ENCODE measurements around the gene FAM180B.
"Not testable (repeated sequence)": the region's sequence is repeated elsewhere in the genome, so short reads cannot be mapped to it uniquely, and the experiment has no call there.

Gene FAM180B, protein sequence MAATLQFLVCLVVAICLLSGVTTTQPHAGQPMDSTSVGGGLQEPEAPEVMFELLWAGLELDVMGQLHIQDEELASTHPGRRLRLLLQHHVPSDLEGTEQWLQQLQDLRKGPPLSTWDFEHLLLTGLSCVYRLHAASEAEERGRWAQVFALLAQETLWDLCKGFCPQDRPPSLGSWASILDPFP

GRCh38 chr11:47586098-47586855 is at the start of gene FAM180B:
Gene FAM180B, plus strand, starts transcription at chr11:47586678. Its CDS starts 91 bp downstream, at chr11:47586769.
- no peak for DNase-seq

- DNase-seq: no peak
Observed at GRCh38 chr11:47536915-47537314, 49.6 kb upstream of the FAM180B start.

DNA sequence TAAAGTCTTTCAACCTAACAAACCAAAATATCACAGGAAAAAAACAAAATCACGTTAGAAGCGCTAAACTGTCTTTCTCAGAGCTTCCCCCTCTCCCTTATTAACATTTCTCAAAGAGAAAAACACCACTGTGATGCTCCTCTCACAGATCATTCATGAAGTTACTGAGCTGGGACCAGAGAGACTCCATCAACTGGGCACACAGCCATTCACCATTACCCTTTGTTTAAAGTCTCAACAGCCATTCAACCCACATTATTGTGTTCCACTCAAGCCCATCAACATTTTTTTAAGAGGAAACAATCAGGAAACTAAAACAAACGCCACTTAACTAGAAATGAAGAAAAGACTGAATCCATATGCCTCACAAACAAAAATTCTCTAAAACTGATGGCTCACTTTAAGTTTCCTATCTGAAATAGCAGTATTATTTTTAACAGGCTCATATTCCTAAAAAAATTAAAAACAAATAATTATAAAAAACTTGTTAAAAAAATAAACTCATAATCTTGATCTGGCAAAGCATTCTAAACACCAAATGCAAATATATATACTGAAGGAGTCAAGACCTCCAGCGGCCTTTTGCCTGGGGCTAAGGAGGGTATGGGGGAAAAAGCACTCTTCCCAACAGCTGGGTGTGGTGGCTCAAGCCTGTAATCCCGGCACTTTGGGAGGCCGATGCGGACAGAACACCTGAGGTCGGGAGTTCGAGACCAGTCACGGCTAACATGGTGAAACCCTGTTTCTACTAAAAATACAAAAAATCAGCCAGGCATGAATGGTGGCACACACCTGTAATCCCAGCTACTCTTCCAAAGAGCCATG is 47.5 kb upstream of the FAM180B start:
- no peak for DNase-seq

DNA sequence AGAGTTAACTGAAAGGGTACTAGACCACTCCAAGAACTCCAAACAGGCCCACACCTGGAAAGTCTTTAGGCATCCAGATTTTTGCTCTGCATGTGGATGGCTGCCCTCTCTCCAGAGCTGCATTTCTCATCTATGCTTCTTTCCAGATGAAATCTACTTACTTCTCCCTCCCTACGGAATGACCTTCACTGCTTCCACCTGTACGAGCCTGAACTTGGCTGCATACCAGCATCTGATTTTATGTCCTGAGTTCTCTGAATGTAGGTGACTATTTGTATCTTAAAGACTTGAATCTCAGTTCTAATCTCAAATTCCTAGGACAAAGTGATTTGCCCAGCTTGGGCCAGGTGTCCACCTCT is 46.8 kb upstream of the FAM180B start:
- no peak for DNase-seq

GRCh38 chr11:47541070-47541469 is 45.4 kb upstream of the FAM180B start:
- no peak for DNase-seq

- no peak for DNase-seq
Observed at GRCh38 chr11:47545298-47545697, 41.2 kb upstream of the FAM180B start.

DNA sequence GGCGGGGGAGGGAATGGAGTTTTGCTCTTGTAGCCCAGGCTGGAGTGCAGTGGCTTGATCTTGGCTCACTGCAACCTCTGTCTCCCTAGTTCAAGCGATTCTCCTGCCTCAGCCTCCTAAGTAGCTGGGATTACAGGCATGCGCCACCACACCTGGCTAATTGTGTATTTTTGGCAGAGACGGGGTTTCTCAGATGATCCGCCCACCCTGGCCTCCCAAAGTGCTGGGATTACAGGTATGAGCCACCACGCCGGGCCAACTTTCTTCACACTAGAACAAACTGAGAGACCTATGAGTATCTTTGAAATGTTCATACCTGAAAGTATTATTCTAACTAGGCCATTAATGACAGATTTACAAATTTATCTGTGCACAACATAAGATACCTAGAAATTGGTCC is 40.2 kb upstream of the FAM180B start:
- DNase-seq: not testable (repeated sequence)

DNA sequence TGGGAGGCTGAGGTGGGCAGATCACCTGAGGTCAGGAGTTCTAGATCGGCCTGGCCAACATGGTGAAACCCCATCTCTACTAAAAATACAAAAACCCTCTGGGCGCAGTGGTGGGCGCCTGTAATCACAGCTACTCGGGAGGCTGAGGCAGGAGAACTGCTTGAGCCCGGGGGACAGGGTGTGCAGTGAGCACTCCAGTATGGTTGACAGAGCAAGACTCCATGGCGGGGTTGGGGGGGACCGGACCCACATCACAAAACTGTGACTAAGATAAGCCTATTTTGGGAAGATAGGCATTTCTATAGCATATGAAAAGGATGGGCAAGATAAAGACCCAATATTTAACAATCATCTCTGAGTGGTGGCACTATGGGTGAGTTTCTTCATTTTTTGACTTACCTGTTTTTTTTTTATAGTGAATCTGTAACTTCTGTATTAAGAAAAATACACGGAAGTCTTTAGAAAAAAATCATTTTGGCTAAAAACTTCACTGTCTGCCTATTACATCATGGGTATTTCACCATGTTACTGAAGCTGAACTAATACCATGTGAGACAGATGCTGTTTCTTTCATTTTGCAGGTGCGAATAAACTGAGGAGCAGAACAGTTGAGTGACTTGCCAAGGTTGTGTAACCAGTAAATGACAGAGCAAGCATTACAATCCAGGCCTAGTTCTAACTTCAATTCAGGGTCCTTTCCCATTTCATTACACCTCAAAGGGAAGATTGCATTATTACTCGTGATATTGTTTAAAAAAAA is 36.0 kb upstream of the FAM180B start:
- no peak for DNase-seq

- no peak for DNase-seq
Observed at GRCh38 chr11:47551086-47551485, 35.4 kb upstream of the FAM180B start.

GRCh38 chr11:47552056-47552565 is 34.4 kb upstream of the FAM180B start:
- no peak for DNase-seq

DNA sequence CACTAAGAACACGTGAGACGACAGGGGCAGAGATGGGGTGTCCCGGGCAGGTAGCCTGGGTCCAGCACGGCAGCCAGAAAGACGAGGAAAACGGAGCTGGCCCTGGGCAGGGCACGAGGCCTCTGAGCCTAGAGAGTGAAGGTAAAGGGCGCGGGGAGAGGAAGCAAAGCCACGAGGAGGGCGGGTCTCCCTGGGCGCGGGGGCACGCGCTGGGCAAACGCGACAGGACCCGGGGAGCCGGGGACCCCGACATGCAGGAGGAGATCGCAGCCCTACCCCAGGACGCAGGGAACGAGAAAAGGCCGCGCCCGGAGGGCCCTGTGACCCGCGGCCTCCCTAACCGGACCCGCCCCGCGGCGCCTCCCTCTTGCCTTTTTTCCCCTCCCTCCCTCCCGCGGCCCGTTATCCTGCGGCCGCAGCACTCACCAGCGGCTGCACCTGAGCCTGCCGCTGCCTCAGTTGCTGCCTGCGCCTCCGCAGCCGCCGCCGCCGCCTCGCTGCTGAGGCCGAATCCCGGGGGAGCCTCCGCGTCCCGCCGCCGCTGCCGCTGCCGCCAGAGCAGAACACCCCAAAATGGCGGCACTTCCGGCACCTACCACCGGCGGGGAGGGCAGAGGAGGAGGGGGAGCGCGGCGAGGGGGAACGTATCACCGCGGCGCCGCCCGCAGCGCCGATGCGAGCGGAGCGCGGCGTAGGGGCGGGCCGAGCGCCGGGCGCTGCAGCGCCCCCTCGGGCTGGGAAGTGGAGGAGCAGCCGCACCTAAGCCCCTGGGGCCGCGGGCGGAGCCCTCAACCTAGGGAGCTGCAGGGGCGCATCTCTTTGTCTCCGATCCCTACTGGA is 33.7 kb upstream of the FAM180B start, which contains the start of gene CELF1:
TSS of gene CELF1 (minus strand) at position 567 of the 840 bp plus-strand sequence. CDS start 53,609 bp downstream, outside the sequence.
- DNase-seq: peak; percentile 88

GRCh38 chr11:47553406-47553743 is 33.1 kb upstream of the FAM180B start:
- no peak for DNase-seq

GRCh38 chr11:47557004-47557403 is 29.5 kb upstream of the FAM180B start:
- not testable (repeated sequence) for DNase-seq

- no peak for DNase-seq
Observed at GRCh38 chr11:47558695-47559094, 27.8 kb upstream of the FAM180B start.

- DNase-seq: no peak
Observed at GRCh38 chr11:47560426-47560825, 26.1 kb upstream of the FAM180B start.

GRCh38 chr11:47562393-47562792 is 24.1 kb upstream of the FAM180B start:
- DNase-seq: not testable (repeated sequence)

DNA sequence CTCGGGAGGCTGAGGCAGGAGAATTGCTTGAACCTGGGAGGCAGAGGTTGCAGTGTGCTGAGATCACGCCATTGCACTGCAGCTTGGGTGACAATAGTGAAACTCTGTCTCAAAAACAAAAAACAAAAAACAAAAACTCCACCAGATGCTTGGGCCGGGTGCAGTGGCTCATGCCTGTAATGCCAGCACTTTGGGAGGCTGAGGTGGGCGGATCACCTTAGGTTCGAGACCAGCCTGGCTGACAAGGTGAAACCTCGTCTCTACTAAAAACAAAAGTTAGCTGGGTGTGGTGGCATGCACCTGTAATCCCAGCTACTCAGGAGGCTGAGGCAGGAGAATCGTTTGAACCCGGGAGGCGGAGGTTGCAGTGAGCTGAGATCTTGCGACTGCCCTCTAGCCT is 22.1 kb upstream of the FAM180B start:
- not testable (repeated sequence) for DNase-seq

GRCh38 chr11:47564933-47565339 is 21.5 kb upstream of the FAM180B start:
- DNase-seq: no peak

DNA sequence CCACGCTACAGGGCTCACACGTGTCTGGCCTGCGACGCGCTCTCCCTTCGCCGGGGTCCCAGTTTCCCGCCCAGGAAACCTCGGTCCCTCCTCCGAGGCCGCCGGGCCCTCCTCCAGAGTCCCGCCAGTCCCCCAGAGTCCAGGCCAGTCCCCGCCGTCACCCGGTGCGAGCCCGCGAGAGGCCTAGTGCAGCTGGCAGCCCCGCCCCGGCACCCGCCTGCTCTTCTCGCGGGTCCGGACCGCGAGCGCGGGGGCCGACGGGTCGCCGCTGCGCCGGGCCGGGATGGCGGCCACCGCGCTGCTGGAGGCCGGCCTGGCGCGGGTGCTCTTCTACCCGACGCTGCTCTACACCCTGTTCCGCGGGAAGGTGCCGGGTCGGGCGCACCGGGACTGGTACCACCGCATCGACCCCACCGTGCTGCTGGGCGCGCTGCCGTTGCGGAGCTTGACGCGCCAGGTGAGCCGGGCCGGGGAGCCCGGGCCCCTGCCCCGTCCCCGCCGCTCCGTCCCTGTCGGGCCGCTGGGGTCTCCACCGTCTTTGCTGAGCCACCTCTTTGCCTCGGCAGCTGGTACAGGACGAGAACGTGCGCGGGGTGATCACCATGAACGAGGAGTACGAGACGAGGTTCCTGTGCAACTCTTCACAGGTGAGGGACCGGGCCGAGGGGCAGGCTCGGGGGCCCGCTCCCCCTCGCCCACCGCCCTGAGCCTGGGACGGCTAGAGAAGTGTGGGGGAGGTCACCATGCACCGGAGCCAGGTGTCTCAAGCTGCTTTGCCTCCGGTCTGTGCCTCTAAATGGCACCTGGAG is 20.9 kb upstream of the FAM180B start, which contains the start of gene PTPMT1:
TSS of gene PTPMT1 (plus strand) at position 260 of the 809 bp plus-strand sequence. CDS start at position 284, 24 bp downstream.
- peak; percentile 48 for DNase-seq

GRCh38 chr11:47566149-47566698 is 20.3 kb upstream of the FAM180B start:
- DNase-seq: no peak

All from NCI-H1048 (cell line).